AG04450 (cell line): ENCODE results near the gene EXOC2. TPM values are rescaled to one million over a fixed set of nuclear protein-coding genes. Genes with fewer than 3 reads are reported as not detected.
A peak's percentile ranks its signal among the peaks of the same experiment; 100 is the strongest.
"Not testable (repeated sequence)": the region's sequence is repeated elsewhere in the genome, so short reads cannot be mapped to it uniquely, and the experiment has no call there.

Experiments used
- CTCF ChIA-PET: fragments of 300-600, 350-600 bp; formaldehyde crosslinking; extraction: SDS; loops from one replicate; lab custom pipeline; 2022; ENCODE audit warnings: antibody characterized with exemption, inconsistent platforms; lab: Charles Lee
- POLR2A ChIA-PET: fragments of 350-600 bp; formaldehyde crosslinking; extraction: SDS; loops from one replicate; lab custom pipeline; 2021; ENCODE audit warnings: antibody characterized with exemption, inconsistent platforms; lab: Yijun Ruan, JAX
- DNase-seq: peaks from one replicate; pipeline ENCODE4 v3.0.0-alpha.2; 2011; ENCODE audit warnings: low read depth, low spot score
- H3K27ac ChIP-seq: one replicate; pipeline ENCODE4 v1.5.1; 2012; ENCODE audit warnings: low read depth, low read length, control low read depth
- H3K27me3 ChIP-seq: one replicate; pipeline ENCODE4 v1.6.0; 2012; ENCODE audit warnings: low read length; ENCODE audit not compliant: control insufficient read depth, insufficient read depth
- H3K4me3 ChIP-seq: 2 replicates; pipeline ENCODE4 v1.5.1; 2011; ENCODE audit warnings: mild to moderate bottlenecking, low read depth, low read length, control low read depth
- H3K9me3 ChIP-seq: 2 replicates; pipeline ENCODE4 v1.5.1; 2012; ENCODE audit warnings: low read length; ENCODE audit not compliant: control insufficient read depth, insufficient read depth
- polyA plus RNA-seq: library from polyadenylated mRNA; depleted of rRNA; stranded (reverse); fragments of >200 nt; gene quantifications from 2 replicates; pipeline ENCODE4 v1.2.3, GENCODE V29; 2011
- TF ChIP-seq, protein P1 (sequence below): IDR thresholded peaks from 2 replicates; pipeline ENCODE4 v1.5.1; 2011; ENCODE audit warnings: low read depth, low read length, control low read depth, inconsistent platforms

Gene EXOC2
- polyA plus RNA-seq, 1 experiment: 33.4 TPM

DNA sequence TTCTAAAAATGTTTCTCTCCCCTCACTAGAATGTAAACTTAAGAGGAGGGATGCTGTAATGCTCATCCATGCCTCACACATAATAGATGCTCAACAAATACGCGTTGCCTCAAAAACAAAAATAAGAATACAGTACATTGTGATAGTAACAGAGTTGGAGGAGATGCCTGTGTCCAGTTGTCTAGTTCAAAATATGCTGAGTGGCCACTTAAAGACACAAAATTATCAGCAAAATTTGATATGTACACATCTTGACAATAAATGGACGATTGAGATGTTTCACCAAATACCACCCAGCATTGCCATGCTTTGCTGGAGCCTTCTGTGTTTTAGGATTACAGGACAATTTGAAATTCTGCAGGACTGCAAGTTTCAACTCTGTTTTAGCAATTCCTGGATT lies 7.6 kb upstream of the EXOC2 start:
- no peak overlapping the region for H3K4me3 ChIP-seq
- POLR2A ChIA-PET: no interaction called here
- no peaks in the 10 kb centered on the region for H3K27me3 ChIP-seq
- no peak overlapping the region for H3K27ac ChIP-seq
- CTCF ChIA-PET: no interaction called here
- H3K9me3 ChIP-seq: no peaks in the 10 kb centered on the region
- TF ChIP-seq, protein P1, sequence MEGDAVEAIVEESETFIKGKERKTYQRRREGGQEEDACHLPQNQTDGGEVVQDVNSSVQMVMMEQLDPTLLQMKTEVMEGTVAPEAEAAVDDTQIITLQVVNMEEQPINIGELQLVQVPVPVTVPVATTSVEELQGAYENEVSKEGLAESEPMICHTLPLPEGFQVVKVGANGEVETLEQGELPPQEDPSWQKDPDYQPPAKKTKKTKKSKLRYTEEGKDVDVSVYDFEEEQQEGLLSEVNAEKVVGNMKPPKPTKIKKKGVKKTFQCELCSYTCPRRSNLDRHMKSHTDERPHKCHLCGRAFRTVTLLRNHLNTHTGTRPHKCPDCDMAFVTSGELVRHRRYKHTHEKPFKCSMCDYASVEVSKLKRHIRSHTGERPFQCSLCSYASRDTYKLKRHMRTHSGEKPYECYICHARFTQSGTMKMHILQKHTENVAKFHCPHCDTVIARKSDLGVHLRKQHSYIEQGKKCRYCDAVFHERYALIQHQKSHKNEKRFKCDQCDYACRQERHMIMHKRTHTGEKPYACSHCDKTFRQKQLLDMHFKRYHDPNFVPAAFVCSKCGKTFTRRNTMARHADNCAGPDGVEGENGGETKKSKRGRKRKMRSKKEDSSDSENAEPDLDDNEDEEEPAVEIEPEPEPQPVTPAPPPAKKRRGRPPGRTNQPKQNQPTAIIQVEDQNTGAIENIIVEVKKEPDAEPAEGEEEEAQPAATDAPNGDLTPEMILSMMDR: no peak
- no peak for DNase-seq

DNA sequence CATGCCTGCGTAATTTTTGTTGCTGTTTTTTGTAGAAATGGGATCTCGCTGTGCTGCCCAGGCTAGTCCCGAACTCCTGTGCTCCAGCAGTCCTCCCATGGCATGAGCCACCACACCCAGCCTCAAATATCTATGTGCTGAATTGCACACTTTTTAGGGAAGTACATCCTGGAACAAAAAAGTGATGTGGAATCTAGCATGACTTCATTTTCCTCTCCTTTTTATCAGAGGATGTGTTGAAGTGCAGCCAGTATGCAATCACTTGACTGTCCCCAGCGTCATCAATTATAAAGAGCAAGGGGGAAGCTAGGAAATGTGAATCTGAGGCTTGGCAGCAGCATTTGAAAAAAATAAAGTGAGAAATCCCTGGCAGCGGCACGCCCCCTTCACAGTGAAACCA lies 6.4 kb upstream of the EXOC2 start:
- Histone ChIP-seq H3K27me3 (no peaks in the 10 kb centered on the region), H3K9me3 (no peaks in the 10 kb centered on the region; the same call in 1 of the 2 replicates), H3K4me3 (no peak overlapping the region), H3K27ac (no peak overlapping the region)
- DNase-seq: no peak
- TF ChIP-seq, protein P1: no peak
- POLR2A ChIA-PET: no interaction called here
- CTCF ChIA-PET: interaction anchor here (1.7 kb wide), 1 partner anchor 23 kb away, joined by 6 read pairs; no protein-coding TSS in a partner anchor

DNA sequence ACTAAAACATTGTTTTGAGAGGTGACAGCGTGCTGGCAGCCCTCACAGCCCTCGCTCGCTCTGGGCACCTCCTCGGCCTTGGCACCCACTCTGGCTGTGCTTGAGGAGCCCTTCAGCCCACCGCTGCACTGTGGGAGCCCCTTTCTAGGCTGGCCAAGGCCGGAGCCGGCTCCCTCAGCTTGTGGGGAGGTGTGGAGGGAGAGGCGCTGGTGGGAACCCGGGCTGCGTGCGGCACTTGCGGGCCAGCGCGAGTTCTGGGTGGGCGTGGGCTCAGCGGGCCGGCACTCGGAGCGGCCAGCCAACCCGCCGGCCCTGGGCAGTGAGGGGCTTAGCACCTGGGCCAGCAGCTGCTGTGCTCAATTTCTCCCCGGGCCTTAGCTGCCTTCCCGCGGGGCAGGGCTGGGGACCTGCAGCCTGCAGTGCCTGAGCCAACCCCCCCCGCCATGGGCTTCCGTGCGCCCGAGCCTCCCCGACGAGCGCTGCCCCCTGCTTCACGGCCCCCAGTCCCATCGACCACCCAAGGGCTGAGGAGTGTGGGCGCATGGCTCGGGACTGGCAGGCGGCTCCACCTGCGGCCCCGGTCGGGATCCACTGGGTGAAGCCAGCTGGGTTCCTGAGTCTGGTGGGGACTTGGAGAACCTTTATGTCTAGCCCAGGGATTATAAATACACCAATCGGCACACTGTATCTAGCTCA lies 1.6 kb upstream of the EXOC2 start:
- H3K27ac ChIP-seq, H3K4me3 ChIP-seq, H3K27me3 ChIP-seq, DNase-seq, H3K9me3 ChIP-seq, POLR2A ChIA-PET: not testable (repeated sequence)
- CTCF ChIA-PET: interaction anchor here (1.3 to 3.1 kb wide), 2 partner anchors 27 to 102 kb away, joined by 3 to 16 read pairs; no protein-coding TSS in a partner anchor

DNA sequence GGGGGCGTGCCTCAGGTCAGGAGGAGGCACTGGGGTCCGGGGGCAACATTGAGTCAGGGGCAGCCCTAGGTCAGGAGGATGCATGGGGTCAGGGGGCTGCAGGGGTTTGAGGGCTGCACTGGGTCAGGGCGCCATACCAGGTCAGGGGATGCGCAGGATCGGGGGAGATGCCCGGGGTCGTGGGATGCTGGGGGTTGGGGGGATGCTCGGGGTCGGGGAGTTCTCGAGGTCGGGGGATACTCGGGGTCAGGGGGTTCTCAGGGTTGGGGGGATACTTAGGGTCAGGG lies 727 bp upstream of the EXOC2 start:
- DNase-seq: no peak
- no peaks in the 10 kb centered on the region for H3K27me3 ChIP-seq
- CTCF ChIA-PET: interaction anchor here (1.3 to 3.1 kb wide), 2 partner anchors 28 to 101 kb away, joined by 3 to 16 read pairs; no protein-coding TSS in a partner anchor
- peak overlapping the region; percentile 94 for H3K4me3 ChIP-seq
- no peak overlapping the region for H3K27ac ChIP-seq
- POLR2A ChIA-PET: interaction anchor here (0.7 kb wide), 1 partner anchor 698 kb away, joined by 5 read pairs; no protein-coding TSS in a partner anchor
- no peaks in the 10 kb centered on the region; the same call in 1 of the 2 replicates for H3K9me3 ChIP-seq
- TF ChIP-seq, protein P1: no peak

DNA sequence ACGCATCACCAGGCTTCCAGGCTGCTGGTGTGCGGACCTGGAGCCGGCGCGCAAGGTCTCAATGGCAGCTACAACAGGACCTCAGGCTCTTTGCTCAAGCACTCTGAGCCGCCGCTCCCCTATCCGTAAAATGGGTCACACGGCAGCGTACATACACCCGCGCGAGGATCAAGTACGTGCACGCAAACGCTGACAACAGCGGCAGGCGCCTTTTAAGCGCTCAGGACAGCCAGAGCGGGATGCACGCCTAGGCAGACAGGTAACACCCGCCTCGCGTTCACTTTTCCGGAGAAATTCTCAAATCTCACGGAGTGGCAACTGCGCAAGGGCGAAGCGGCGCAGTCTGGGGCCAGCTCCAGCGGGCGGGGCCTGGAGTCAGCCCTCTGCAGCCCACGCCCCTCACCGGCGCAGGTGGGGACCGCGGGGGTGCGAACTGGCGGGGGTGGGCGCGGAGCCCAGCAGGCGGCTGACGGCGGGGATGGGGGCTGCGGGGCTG lies 535 bp downstream of the EXOC2 start:
- no peak for DNase-seq
- TF ChIP-seq, protein P1: no peak
- Histone ChIP-seq H3K27me3 (no peaks in the 10 kb centered on the region), H3K9me3 (no peaks in the 10 kb centered on the region; the same call in 1 of the 2 replicates), H3K4me3 (peak overlapping the region; percentile 94), H3K27ac (no peak overlapping the region)
- ChIA-PET CTCF (interaction anchor here (0.9 to 3.1 kb wide), 3 partner anchors 9 to 100 kb away, joined by 3 to 16 read pairs (median 3); no protein-coding TSS in a partner anchor), POLR2A (interaction anchor here (0.9 to 2.1 kb wide), 2 partner anchors 8 to 12 kb away, joined by 3 to 12 read pairs; no protein-coding TSS in a partner anchor)
